PC-9 (cell line): ENCODE measurements around the gene TLCD3A.
"Not testable (repeated sequence)": the region's sequence is repeated elsewhere in the genome, so short reads cannot be mapped to it uniquely, and the experiment has no call there.

Experiments
- EZH2 ChIP-seq: fragments of 200-600 bp; sonication (generic); IDR thresholded peaks from 2 replicates; pipeline ENCODE4 v1.8.0; 2017; ENCODE audit warnings: antibody characterized with exemption, low read depth
- TF ChIP-seq, protein P1 (sequence below): fragments of 200-600 bp; sonication (generic); conservative IDR thresholded peaks from 2 replicates; pipeline ENCODE4 v1.6.1; 2017; ENCODE audit warnings: mixed run types, antibody characterized with exemption, mild to moderate bottlenecking, moderate library complexity

DNA sequence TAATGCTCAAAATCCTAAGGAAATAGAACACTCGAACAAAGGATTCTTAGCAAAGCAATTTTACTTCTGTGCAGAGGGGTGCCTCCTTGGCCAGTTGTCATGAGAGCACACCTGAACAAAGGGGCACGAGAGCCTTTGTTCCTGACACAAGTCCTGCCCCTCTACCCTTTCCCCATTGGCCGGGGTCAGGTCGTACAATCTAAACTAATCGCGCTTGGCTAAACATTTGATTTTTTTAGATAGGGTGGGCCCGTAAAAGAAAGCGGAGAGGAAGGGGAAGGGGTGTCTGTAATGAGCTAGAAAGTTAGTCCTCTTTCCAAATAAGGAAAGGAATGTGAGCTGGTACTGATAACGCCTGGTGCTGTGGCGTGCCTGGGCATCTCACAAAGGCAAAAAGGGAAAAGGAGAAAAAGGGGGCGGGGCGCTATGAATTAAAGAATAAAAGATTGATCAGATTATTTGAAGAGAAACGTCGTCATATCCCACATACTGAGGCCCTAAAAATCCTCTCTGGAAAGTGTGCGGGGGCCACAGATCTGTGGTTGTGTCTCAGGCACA, 23.7 kb downstream of the TLCD3A start:
- TF ChIP-seq, protein P1, sequence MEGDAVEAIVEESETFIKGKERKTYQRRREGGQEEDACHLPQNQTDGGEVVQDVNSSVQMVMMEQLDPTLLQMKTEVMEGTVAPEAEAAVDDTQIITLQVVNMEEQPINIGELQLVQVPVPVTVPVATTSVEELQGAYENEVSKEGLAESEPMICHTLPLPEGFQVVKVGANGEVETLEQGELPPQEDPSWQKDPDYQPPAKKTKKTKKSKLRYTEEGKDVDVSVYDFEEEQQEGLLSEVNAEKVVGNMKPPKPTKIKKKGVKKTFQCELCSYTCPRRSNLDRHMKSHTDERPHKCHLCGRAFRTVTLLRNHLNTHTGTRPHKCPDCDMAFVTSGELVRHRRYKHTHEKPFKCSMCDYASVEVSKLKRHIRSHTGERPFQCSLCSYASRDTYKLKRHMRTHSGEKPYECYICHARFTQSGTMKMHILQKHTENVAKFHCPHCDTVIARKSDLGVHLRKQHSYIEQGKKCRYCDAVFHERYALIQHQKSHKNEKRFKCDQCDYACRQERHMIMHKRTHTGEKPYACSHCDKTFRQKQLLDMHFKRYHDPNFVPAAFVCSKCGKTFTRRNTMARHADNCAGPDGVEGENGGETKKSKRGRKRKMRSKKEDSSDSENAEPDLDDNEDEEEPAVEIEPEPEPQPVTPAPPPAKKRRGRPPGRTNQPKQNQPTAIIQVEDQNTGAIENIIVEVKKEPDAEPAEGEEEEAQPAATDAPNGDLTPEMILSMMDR: not testable (repeated sequence)
- not testable (repeated sequence) for TF ChIP-seq EZH2
